Activated CD8-positive, alpha-beta memory T cell treated with anti-CD3 and anti-CD28 coated beads, Interleukin-2, amount 50 U/mL, for 24 hours (primary cell): ENCODE results near the gene SEC31B.

ENCODE experiments used
- DNase-seq: peaks from one replicate; pipeline ENCODE4 v3.0.0-alpha.2; 2020; ENCODE audit errors: extremely low read depth

The SEC31B gene

DNA sequence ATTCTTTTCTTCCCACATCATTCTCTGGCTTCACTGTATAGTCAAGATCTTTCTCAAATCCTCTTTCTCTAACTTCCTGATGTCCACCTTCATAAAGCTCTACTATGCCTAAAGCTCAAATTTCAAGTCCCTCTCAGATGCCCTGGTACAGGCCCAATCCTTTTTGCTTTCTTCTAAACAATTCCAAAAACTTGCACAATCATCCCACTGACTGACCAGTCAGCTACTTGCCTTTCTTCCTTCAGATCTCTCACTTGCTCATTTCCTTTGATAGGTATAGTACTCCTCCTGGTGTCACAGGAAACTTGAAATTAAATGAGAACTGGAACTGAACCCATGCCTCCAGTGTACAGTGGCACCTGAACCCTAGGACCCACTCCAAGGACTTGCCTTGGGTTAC lies 18.2 kb downstream of the SEC31B start:
- DNase-seq: no peak

DNA sequence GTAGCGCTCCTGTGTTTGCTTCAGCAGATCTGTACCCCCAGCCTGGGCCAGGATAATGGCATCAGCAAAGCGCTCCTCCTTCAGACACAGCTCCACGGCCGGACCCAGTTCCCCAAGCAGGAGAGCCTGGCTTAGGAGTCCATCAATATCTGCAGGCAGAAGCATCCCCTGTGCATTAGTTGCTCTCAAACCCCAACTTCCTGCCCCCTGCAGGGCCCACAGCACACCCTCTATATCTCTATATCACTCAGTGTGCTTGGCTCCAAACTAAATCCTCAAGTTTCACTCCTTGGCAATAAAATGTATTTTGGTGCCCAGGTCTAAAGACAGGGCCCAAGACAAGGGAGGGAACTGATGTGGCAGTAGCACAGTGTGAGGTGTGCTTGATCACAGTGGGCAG lies 21.6 kb downstream of the SEC31B start:
- no peak for DNase-seq

DNA sequence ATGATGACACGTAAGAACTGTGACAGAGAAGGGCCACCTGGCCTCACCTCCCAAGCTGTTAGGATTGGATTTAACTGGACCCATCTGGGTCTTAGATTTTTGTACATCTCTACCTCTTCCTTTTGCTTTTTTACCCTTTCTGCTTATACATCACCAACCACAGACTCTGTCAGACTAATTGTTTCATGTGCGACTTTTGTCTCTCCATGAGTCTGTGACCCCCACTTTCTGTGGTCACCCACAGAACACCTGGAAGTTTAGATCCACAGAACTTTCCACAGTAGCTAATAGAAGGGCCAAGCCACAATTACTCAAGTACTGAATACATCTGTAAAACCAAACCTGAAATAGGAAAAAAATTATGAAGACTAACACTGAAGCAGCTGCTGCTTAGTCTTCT lies 23.1 kb downstream of the SEC31B start:
- DNase-seq: no peak

DNA sequence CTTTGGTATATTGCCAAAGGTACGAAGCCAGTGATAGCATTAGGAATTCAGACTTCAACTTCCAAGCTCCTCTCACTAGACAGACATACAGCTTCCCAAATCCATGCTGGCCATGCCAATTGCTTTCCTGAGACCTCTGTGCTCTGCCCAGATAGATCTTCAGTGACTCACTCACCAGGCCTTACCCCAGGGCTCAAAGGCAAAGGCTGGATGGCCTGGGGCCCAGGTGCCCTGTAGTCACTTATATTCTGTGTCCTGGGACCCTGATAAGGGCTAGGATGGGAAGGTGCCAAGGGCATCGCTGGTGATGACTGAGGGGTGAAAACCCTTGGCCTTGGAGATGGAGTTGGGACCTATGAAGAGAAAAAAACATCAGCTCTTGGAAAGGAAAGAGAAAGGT lies 29.1 kb downstream of the SEC31B start:
- no peak for DNase-seq

DNA sequence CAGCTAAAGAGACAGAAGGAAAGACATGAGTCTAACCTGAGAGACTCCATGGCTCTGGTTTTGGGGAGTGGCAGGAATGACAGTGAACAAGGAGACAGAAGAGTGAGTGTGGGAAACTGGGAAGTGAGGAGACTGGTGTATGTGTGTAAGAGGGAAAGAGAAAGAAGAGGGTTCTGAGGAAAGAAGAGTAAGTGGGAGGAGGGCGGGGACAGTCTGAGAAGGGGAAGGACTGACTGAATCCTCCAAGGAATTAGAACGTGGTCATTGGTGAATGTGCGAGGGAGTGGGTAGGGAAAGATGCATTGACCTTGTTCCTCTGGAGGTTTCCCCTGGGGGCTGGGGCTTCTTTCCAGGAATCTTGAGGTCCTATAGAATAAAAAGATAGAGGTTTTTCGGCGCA lies 30.3 kb downstream of the SEC31B start:
- no peak for DNase-seq

DNA sequence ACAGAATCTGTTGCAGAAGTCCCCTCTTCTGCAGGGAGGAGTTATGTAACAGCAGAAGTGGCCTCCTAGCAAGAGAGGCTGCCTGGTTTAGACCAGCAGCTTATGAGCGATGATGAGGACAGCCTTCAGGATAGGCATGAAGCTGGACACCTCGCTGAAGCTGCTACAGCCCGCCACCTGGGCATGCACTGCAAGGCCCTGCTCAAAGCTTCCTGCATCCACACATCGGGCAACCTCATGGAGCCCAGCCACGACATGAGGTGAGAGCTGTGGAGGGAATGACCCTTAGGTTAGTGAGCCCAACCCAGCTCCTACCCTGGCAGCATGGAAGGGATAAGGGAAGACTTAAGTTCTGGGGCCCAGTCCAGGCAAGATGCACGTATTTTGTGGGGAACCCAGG lies 32.1 kb downstream of the SEC31B start:
- no peak for DNase-seq

DNA sequence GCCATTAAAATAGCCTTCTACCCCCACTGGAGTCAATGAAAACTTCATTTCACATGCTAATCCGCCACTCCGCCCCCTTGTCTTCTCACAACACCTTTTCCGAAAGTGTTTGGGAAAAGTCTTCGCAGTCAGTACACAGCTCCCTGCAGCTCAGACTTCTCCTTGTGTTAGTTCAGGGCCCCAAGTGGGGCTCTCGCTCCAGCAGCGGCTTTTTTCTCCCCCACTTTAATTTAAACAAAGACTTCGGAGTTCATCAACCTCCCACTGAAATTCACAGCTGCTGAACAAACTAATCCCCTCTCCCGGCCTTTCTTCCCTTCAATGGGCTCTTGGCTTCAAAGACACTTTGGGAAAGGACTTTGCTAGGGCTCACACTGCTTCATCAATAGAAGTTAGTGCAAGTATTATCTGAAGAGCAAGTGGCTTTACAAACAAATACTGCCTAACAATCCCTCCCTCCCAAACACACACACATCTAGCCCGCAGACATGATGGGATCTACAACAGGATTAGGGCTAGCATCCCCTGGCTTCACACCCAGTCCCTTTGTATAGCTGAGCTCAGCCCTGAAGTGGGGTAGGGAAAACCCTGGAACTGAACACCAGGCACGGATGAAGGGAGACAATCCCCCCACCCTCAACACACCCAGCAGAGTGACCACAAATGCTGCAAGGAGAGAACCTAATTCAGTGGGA lies 33.7 kb downstream of the SEC31B start:
- no peak for DNase-seq

DNA sequence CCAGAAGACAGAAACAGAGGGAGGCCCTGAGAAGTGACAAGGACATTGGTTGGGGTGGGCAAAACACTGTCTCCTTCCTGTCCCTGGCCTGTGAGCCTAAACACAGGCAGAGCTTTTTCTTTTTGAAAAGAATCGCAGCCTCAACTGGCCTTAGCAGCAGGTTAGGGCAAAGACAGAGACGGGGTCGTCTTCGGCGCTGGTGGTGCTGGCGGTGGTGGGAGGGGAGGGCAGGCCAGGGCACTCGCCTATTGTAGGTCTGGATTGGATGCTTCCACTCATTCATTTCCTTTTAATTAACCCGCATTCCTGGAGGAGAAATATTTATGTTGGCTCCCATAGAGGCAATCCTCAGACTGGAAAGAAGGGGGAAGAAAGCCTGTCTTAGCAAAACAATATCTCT lies 34.3 kb downstream of the SEC31B start:
- DNase-seq: no peak

DNA sequence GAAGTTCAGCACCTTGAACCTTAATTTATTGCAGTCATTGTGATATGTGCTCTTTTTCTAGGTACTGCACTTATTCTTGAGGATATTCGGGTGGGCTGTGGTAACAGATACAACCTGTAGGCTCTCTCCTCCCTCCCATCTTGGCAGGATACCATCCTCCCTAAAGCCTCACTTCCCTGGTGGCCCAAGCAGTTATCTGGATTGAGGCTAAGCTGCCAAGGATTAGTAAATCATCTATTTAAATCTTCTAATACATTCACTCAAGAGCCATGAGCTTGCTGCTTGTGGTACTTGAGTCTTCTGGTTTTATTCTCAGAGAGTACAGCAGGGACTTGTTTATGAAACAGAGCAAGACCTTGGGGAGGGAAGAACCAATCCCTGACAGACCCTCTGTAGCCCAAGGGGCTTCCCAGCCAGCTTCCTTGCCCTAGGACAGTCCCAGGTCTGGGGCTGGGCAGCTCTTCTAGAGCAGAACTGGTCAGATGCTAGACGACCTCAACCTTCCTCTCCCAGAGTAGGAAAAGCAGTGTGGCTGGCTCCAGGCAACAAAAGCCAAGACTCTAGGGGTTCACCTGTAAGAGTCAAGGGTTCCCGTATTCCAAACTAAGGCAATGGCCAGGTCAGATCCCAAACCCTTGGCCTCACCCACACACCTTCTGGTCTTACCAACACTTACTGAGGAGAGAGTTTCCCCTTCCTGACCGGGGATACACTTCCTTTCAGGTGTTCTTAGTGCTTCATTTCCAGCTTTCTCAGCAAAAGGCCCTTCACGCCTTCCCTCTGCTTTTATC lies 35.6 kb downstream of the SEC31B start:
- DNase-seq: no peak

DNA sequence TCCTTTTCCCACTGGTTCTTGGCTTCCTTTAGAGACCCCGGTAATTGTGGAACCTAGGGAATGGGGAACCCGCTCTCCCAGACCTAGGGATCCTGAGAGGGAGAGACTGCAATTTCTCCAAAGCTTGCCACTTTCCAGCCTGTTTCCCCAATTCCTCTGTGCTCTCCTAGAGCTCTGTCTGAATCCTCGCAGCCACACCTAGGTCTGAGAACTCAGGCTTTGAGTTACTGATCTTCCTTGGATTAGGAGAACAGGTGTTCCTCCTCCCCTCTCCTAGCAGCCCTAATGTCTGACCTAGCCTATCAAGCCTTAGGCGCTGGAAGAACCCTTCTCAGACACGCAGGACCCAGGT lies 36.9 kb downstream of the SEC31B start:
- no peak for DNase-seq

DNA sequence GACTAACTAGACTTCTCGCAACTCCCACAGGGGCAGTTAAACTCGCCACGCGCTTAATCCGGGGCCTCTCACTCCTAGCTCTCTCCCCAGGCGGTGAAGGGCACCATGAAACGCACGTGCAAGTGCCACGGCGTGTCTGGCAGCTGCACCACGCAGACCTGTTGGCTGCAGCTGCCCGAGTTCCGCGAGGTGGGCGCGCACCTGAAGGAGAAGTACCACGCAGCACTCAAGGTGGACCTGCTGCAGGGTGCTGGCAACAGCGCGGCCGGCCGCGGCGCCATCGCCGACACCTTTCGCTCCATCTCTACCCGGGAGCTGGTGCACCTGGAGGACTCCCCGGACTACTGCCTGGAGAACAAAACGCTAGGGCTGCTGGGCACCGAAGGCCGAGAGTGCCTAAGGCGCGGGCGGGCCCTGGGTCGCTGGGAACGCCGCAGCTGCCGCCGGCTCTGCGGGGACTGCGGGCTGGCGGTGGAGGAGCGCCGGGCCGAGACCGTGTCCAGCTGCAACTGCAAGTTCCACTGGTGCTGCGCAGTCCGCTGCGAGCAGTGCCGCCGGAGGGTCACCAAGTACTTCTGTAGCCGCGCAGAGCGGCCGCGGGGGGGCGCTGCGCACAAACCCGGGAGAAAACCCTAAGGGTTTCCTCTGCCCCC lies 37.4 kb downstream of the SEC31B start:
- DNase-seq: no peak

DNA sequence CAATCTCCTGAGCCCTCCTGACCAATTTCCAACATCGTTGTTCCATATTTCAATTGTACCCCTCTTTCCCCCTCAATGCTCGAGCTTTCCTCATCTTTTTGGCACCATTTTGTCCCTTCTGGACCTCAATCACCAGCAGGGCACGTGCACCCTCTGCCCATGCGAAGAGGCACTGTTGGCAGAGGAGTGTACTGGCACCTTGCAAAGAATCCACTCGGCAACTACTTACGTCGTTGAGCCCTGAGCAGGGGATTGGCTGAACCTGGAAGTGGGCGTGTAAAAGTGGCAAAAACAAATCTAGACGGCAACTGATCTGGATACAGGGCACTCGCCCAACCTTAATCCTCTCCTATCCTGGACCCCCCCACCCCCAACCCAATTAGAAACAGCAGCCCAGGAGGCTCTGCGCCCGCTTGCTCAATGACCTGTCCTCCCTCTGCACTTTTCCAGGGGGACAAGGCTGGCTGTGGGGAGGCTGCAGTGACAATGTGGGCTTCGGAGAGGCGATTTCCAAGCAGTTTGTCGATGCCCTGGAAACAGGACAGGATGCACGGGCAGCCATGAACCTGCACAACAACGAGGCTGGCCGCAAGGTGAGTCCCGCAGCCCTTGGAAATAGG lies 38.1 kb downstream of the SEC31B start:
- peak; percentile 76 for DNase-seq

DNA sequence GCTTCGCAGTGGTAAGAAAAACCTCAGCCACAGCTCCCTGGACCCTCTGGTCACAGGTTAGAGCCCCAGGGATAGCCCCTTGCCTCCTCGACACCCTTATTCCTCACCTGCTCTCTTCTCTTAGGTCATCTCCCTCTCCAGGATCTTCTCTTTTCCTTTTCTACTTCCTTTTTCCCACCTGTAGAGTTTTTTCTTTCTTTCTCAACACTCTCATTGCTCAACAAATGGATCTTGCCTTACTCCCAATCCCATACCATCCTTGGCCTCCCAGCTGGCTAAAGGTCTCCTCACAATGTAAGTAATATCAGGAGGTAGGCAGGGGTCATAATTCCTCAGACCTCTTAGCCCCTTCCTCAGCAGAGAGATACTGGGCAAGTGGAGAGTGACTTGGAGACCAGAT lies 39.7 kb downstream of the SEC31B start:
- no peak for DNase-seq

DNA sequence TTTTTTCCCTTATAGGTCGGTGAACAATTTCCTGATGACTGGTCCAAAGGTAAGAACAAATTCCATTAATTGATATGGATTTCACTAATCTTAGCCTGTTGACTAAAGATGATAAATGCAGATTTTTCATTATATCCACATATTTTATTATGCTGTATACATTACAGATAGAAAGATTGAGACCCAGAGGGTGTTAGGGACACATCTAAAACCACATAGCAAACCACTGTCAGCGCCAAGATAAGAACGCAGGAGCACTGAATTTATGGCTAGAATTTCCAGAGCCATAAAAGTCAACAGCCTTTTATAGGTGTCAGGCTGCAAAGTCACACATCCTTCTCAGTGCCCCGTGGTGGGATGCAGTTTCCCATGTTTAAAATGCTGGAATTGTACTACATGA lies 40.6 kb downstream of the SEC31B start:
- no peak for DNase-seq

DNA sequence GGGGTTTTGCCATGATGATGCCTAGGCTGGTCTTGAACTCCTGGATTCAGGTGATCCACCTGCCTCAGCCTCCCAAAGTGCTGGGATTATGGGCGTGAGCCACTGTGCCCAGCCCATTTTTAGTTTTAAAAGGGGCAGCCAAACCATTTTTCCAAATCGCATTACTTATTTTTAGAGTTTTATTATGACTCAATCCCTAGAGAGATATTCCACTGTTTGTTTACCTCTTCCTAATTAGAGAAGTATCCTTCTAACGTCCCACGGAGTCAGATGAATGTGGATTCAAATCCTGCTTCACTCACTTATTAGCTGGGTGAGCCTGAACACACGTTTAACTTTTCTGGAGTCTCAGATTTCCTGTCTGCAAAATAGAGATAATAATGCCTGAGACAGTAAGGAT lies 41.7 kb downstream of the SEC31B start:
- no peak for DNase-seq

DNA sequence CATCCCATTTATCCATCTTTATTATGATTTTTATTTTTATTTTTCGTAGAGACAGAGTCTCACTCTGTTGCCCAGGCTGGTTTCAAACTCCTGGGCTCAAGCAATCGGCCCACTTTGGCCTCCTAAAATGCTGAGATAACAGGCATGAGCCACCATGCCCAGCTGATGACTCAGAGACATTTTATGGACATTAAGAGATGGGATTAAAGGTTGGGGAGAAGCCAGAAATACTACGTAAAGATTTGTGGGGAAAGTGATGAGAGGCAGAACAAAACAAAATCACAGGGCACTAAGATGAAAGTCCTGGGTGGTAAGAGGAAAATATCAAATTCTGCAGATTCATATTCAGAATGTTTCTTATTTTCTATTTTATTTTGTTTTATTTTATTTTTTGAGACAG lies 49.3 kb downstream of the SEC31B start:
- DNase-seq: no peak

DNA sequence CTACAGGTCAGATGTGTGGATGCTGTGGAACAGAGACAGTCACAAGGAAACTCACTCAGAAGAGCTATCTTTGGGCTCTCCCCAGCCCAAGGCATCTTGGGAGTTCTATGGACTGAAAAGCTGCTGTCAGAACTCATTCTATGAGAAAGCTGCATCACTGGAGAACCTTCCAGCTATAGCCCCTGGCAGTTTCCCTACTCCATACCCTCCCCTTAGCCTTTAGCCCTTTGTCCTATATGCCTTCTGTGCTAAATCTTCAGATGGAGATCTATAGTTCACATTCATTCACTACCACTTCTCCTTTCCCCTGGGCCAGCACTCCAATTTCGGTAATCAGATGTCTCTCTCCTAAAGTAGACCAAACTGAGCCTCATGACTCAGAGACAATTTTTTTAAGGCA lies 49.9 kb downstream of the SEC31B start:
- DNase-seq: no peak

DNA sequence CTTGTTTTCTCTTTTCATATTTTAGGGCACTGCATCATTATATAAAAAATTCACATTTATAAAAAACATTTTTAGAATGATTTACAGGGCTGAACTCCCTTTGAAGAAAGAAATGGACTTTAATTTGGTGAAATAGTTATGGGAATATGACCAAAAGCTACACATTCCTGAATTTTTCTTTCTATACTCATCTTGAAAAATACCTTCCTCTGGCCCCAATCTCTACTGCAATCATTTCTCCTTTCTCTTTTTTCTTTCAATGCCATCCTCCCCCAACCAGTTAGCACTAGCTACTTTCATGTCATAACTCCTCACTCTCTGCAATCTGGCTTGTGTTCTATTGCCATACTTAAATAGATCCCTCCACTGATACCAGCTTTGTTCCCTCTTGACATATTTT lies 50.7 kb downstream of the SEC31B start:
- no peak for DNase-seq

DNA sequence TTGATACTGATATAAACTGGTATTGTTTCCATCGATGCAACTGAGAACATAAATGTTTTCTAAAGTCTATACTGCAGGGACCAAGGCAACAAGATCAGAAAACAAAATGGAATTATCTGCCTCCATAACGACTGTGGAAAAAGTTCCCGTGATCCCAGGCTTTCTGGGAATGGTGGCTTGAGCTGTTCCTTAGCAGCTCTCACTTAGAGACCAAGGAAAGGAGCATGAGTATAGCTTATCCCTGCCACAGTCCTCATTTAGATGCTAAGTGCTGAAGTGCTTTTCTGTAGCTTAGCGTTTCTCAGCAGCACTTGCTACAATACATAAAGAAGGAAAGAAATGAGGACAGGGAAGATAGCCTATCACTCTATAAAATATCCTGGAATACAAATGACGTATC lies 51.3 kb downstream of the SEC31B start:
- no peak for DNase-seq

DNA sequence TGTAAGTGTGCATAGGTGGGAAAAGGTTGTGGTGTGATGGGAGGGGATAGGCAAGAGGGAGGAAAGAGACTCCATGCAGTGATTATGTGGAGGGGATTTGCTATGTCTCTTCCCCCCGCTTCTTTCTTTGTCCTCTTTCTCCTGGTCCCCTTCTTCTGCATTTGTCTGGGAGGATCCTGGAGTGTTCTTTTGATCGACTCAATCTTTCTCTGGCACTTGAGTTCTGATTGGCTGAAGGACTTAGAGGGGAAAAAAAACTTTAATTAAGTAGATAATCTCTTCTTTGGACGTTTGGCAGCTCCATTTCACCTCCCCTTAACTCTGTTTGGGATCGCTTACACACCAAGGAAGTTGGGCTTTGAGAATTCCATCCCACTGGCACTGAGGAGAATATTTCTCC lies 57.0 kb downstream of the SEC31B start, which contains the start of gene WNT8B:
Gene WNT8B (plus strand): TSS at position 301 of the 400 bp plus-strand sequence. CDS start 160 bp downstream, outside the sequence.
- DNase-seq: no peak

DNA sequence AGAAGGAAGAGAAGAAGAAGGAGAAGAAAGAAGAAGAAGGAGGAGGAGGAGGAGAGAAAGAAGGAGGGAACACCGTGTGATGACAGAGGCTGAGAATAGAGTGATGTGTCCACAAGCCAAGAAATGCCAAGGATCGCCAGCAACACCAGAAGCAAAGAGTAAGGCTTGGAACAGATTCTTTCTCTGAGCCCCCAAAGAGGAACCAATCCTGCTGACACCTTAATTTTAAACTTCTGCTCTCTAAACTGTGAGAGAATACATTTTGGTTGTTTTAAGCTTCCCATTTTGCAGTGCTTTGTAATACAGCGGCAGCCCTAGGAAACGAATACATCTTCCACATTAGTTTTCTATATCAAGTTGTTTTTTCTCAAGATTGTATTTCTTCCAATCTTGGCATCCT lies 70.7 kb downstream of the SEC31B start:
- no peak for DNase-seq

DNA sequence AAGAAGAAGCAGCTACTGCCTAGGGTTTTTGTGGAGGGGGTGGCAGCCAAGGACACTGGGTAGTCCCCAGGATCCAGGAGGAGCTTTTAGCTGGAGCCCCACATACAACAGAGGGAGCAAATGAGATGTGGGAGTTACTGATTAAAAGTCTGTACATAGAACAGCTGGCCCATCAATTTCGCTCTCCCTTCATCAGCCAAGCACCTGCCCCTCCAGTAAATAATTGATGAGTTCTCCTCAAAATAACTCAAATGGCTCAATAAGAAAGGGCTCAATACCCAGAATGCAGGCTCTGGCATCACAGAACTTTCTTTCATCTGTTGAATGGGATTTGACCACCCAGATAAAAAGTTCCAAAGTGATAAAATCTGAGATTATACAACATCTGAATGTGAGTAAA lies 72.0 kb downstream of the SEC31B start:
- no peak for DNase-seq
